ENCODE results near the gene AATF.

DNA sequence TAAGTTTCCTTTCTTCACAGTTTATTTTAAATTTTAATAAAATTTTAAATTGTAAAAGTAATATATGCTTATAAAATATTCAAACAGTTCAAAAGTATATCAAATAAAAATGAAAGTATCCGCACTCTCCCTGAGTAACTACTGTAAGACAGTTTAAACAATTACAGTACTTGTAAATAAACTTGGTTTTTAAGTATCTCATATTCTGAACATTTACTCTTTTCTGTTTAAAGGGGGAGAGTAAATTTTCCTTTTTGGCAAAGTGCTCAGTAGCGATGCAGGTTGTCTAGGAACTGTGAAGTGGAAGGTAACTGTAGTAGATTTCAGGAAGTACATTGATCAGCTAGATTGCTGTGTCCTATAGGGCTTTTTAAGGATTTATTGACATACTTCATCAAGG lies 28.8 kb downstream of the AATF start:
- TF ChIP-seq EZH2 (IDR thresholded peaks at IDR 0.05; ENCODE audit: borderline replicate concordance, insufficient read depth, low read length, poor library complexity, severe bottlenecking) (no peak), EP300 (conservative IDR thresholded peaks at IDR 0.05; ENCODE audit: poor library complexity, severe bottlenecking) (no peak), RAD21 (conservative IDR thresholded peaks at IDR 0.05) (no peak)
- TF ChIP-seq, protein P1, sequence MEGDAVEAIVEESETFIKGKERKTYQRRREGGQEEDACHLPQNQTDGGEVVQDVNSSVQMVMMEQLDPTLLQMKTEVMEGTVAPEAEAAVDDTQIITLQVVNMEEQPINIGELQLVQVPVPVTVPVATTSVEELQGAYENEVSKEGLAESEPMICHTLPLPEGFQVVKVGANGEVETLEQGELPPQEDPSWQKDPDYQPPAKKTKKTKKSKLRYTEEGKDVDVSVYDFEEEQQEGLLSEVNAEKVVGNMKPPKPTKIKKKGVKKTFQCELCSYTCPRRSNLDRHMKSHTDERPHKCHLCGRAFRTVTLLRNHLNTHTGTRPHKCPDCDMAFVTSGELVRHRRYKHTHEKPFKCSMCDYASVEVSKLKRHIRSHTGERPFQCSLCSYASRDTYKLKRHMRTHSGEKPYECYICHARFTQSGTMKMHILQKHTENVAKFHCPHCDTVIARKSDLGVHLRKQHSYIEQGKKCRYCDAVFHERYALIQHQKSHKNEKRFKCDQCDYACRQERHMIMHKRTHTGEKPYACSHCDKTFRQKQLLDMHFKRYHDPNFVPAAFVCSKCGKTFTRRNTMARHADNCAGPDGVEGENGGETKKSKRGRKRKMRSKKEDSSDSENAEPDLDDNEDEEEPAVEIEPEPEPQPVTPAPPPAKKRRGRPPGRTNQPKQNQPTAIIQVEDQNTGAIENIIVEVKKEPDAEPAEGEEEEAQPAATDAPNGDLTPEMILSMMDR (IDR thresholded peaks at IDR 0.05; ENCODE audit: poor library complexity, severe bottlenecking) = no peak
- TF ChIP-seq, protein P2, sequence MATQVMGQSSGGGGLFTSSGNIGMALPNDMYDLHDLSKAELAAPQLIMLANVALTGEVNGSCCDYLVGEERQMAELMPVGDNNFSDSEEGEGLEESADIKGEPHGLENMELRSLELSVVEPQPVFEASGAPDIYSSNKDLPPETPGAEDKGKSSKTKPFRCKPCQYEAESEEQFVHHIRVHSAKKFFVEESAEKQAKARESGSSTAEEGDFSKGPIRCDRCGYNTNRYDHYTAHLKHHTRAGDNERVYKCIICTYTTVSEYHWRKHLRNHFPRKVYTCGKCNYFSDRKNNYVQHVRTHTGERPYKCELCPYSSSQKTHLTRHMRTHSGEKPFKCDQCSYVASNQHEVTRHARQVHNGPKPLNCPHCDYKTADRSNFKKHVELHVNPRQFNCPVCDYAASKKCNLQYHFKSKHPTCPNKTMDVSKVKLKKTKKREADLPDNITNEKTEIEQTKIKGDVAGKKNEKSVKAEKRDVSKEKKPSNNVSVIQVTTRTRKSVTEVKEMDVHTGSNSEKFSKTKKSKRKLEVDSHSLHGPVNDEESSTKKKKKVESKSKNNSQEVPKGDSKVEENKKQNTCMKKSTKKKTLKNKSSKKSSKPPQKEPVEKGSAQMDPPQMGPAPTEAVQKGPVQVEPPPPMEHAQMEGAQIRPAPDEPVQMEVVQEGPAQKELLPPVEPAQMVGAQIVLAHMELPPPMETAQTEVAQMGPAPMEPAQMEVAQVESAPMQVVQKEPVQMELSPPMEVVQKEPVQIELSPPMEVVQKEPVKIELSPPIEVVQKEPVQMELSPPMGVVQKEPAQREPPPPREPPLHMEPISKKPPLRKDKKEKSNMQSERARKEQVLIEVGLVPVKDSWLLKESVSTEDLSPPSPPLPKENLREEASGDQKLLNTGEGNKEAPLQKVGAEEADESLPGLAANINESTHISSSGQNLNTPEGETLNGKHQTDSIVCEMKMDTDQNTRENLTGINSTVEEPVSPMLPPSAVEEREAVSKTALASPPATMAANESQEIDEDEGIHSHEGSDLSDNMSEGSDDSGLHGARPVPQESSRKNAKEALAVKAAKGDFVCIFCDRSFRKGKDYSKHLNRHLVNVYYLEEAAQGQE (IDR thresholded peaks at IDR 0.05; ENCODE audit: borderline replicate concordance) = no peak
